Caco-2 (cell line): ENCODE measurements around the gene UQCRC2. TPM values are rescaled to one million over a fixed set of nuclear protein-coding genes. Genes with fewer than 3 reads are reported as not detected.

ENCODE experiments used
- BruUV-seq: library from RNA; stranded (reverse); fragments of 400-500 nt; replicated peaks from 2 replicates; lab custom pipeline; 2021; lab: Mats Ljungman, UMichigan
- CTCF ChIA-PET: fragments of 300-600 bp; sonication (Branson Sonifier 250); formaldehyde crosslinking; loops from one replicate; lab custom pipeline; 2022; ENCODE audit warnings: antibody characterized with exemption; lab: Charles Lee
- POLR2A ChIA-PET: fragments of 300-600 bp; sonication (Branson Sonifier 250); formaldehyde crosslinking; loops from one replicate; lab custom pipeline; 2022; ENCODE audit warnings: antibody characterized with exemption; lab: Charles Lee
- DNase-seq, 2 experiments: peaks; one replicate each; pipeline versions ENCODE4 v3.0.0 to v3.0.0-alpha.2; 2020 to 2022
- H3K27me3 ChIP-seq: replicated peaks from 2 replicates; pipeline ENCODE4 v1.6.0; 2011; ENCODE audit warnings: low read length; ENCODE audit not compliant: control insufficient read depth, insufficient read depth
- H3K36me3 ChIP-seq: 2 replicates; pipeline ENCODE4 v1.5.1; 2011; ENCODE audit warnings: low read length; ENCODE audit not compliant: control insufficient read depth, insufficient read depth
- H3K4me1 ChIP-seq: fragments of 250-450 bp; sonication (Bioruptor Pico); 2 replicates; pipeline ENCODE4 v1.5.1; 2020; ENCODE audit warnings: mild to moderate bottlenecking
- H3K4me3 ChIP-seq: 2 replicates; pipeline ENCODE4 v1.5.1; 2011; ENCODE audit warnings: low read depth, mild to moderate bottlenecking, control low read depth, low read length
- H3K9me3 ChIP-seq: fragments of 250-450 bp; sonication (Bioruptor Pico); 2 replicates; pipeline ENCODE4 v1.5.1; 2020; ENCODE audit warnings: mild to moderate bottlenecking, moderate library complexity
- H3K27ac Mint-ChIP-seq: one replicate; pipeline ENCODE4 v1.8.0; 2022; ENCODE audit warnings: mixed read lengths; ENCODE audit not compliant: unreplicated experiment
- H3K27me3 Mint-ChIP-seq: one replicate; pipeline ENCODE4 v1.8.0; 2022; ENCODE audit warnings: mixed read lengths; ENCODE audit not compliant: insufficient read depth, unreplicated experiment
- H3K36me3 Mint-ChIP-seq: one replicate; pipeline ENCODE4 v1.8.0; 2022; ENCODE audit warnings: mild to moderate bottlenecking, mixed read lengths; ENCODE audit not compliant: insufficient read depth, unreplicated experiment
- H3K4me1 Mint-ChIP-seq: one replicate; pipeline ENCODE4 v1.8.0; 2022; ENCODE audit warnings: low read depth, mixed read lengths; ENCODE audit not compliant: unreplicated experiment
- H3K4me3 Mint-ChIP-seq: one replicate; pipeline ENCODE4 v1.8.0; 2022; ENCODE audit warnings: mild to moderate bottlenecking, moderate library complexity, mixed read lengths; ENCODE audit not compliant: unreplicated experiment
- H3K9me3 Mint-ChIP-seq: one replicate; pipeline ENCODE4 v1.8.0; 2022; ENCODE audit warnings: mixed read lengths; ENCODE audit not compliant: unreplicated experiment
- intact Hi-C: fragments of 100-400 bp; cut with micrococcal nuclease; formaldehyde crosslinking; loops from one replicate; pipeline ENCODE4 v1.10.0; 2022; ENCODE audit not compliant: unreplicated experiment
- total RNA-seq: library from RNA; stranded (reverse); gene quantifications from 2 replicates; pipeline ENCODE4 v1.2.3, GENCODE V29; 2022
- TF ChIP-seq, protein P1 (sequence below), 2 experiments: fragments of 200-600 bp in 1 of 2; IDR thresholded peaks; 1 replicate in 1 of 2; 2 replicates in 1 of 2; pipeline versions ENCODE4 v1.5.1 to v1.8.0; 2011 to 2022; ENCODE audit warnings: antibody characterized with exemption in 1 of 2, control low read depth in 1 of 2, inconsistent platforms in 1 of 2, low read depth in 1 of 2, low read length in 1 of 2, mild to moderate bottlenecking in 1 of 2, moderate library complexity in 1 of 2; ENCODE audit not compliant: insufficient read depth in 1 of 2, severe bottlenecking in 1 of 2, unreplicated experiment in 1 of 2

The UQCRC2 gene
- total RNA-seq, 1 experiment from 2014 or later, result 225 TPM

GRCh38 chr16:21946889-21947635, 6.1 kb upstream of the UQCRC2 start:
- peaks cover 19% of the 10 kb centered on the region for H3K36me3 Mint-ChIP-seq
- H3K4me1 ChIP-seq, result no peaks in the 10 kb centered on the region
- intact Hi-C loops, result no loop called here
- ChIA-PET POLR2A (no interaction called here), CTCF (no interaction called here)
- H3K27me3 Mint-ChIP-seq, result no peaks in the 10 kb centered on the region
- H3K27ac Mint-ChIP-seq, result no peak overlapping the region
- TF ChIP-seq, protein P1, sequence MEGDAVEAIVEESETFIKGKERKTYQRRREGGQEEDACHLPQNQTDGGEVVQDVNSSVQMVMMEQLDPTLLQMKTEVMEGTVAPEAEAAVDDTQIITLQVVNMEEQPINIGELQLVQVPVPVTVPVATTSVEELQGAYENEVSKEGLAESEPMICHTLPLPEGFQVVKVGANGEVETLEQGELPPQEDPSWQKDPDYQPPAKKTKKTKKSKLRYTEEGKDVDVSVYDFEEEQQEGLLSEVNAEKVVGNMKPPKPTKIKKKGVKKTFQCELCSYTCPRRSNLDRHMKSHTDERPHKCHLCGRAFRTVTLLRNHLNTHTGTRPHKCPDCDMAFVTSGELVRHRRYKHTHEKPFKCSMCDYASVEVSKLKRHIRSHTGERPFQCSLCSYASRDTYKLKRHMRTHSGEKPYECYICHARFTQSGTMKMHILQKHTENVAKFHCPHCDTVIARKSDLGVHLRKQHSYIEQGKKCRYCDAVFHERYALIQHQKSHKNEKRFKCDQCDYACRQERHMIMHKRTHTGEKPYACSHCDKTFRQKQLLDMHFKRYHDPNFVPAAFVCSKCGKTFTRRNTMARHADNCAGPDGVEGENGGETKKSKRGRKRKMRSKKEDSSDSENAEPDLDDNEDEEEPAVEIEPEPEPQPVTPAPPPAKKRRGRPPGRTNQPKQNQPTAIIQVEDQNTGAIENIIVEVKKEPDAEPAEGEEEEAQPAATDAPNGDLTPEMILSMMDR (IDR thresholded peaks at IDR 0.05; ENCODE audit: insufficient read depth in 1 of 2, low read depth in 1 of 2, low read length in 1 of 2, severe bottlenecking in 1 of 2, unreplicated experiment in 1 of 2), result no peak
- H3K9me3 ChIP-seq, result no peaks in the 10 kb centered on the region
- no peak overlapping the region for H3K4me3 Mint-ChIP-seq
- no peak overlapping the region for H3K4me3 ChIP-seq
- no peaks in the 10 kb centered on the region for H3K36me3 ChIP-seq
- BruUV-seq, result no TSS peak
- no peaks in the 10 kb centered on the region for H3K27me3 ChIP-seq
- H3K9me3 Mint-ChIP-seq, result no peaks in the 10 kb centered on the region
- no peak for DNase-seq
- peaks cover 6% of the 10 kb centered on the region for H3K4me1 Mint-ChIP-seq

DNA sequence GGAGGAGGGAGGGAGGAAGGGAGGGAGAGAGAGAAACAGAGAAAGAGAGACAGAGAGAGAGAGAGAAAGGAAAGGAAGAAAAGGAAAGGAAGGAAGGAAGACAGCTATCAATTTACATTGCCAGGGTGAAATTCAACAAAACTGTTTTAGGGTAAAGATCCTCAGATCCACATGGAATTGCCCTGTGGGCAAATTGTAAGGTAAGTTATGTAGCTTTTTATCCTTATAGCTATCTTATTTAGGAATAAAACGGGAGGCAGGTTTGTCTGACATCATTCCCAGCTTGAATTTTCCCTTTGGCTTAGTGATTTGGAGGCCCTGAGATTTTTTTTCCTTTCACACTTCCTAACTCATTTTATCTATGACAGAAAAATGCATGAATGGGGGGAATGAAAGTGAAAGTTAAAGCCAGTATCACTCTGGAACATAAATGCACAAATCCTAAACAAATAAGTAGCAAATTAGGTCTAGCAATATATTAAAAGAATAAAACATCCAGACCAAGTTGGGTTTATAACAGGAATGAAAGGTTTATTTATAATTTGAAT, 3.4 kb upstream of the UQCRC2 start:
- Mint-ChIP-seq H3K4me1 (peaks cover 6% of the 10 kb centered on the region), H3K27me3 (no peaks in the 10 kb centered on the region), H3K27ac (no peak overlapping the region), H3K36me3 (peaks cover 41% of the 10 kb centered on the region), H3K4me3 (no peak overlapping the region), H3K9me3 (no peaks in the 10 kb centered on the region)
- H3K9me3 ChIP-seq, result no peaks in the 10 kb centered on the region
- no peak for DNase-seq
- BruUV-seq, result no TSS peak
- H3K27me3 ChIP-seq, result no peaks in the 10 kb centered on the region
- ChIA-PET CTCF (no interaction called here), POLR2A (interaction anchor here (0.8 kb wide), 1 partner anchor 58 kb away, joined by 15 read pairs; the partner anchor contains the start of gene MOSMO)
- H3K4me1 ChIP-seq, result 0 out of 2 replicates have a peak, but pooled peaks cover 3% of the 10 kb centered on the region
- intact Hi-C loops, result no loop called here
- H3K36me3 ChIP-seq, result no peaks in the 10 kb centered on the region
- TF ChIP-seq, protein P1 (IDR thresholded peaks at IDR 0.05; ENCODE audit: insufficient read depth in 1 of 2, low read depth in 1 of 2, low read length in 1 of 2, severe bottlenecking in 1 of 2, unreplicated experiment in 1 of 2), result no peak
- no peak overlapping the region for H3K4me3 ChIP-seq

DNA sequence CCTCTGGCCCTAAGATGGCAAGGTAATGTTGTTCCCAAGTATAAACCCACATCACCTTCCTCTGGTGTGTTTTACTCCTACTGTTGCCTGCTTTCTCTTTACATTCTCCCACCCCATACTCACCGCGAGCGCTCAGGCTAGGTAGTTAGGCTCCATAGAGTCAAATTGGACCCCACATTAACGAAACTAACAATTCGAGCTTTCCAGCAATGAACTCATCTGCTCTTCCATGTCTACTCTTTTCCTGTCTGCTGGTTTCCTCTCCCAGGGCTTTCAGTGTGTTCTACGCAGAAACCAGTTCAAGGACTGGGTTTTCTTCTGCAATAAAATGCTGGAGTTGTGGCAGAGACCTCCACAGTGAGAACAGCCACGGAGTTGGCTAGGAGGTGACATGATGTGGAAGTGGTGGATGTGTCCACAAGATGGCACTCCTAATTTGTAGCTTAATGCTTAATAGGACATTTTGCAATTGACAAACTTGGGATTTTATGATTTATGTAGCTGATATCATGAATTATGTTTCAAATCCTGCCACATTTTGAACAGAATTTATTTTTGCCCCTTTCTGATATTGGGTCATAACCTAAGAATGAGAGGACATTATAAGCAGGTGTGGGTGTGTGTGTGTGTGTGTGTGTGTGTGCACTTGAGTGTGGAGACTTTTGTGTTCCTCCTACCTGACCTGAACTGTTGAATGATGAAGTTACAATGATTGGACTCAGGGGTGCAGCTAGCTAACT, 2.2 kb upstream of the UQCRC2 start:
- POLR2A ChIA-PET, result no interaction called here
- TF ChIP-seq, protein P1 (IDR thresholded peaks at IDR 0.05; ENCODE audit: insufficient read depth in 1 of 2, low read depth in 1 of 2, low read length in 1 of 2, severe bottlenecking in 1 of 2, unreplicated experiment in 1 of 2), result peak in 1 of 2 experiments; percentile 39
- peak in 1 of 2 experiments; percentile 16 for DNase-seq
- Histone ChIP-seq H3K27me3 (no peaks in the 10 kb centered on the region), H3K9me3 (no peaks in the 10 kb centered on the region), H3K4me3 (no peak overlapping the region), H3K4me1 (0 out of 2 replicates have a peak, but pooled peaks cover 3% of the 10 kb centered on the region), H3K36me3 (no peaks in the 10 kb centered on the region)
- CTCF ChIA-PET, result interaction anchor here (0.7 to 1.1 kb wide), 5 partner anchors 10 to 238 kb away, joined by 3 to 8 read pairs (median 4); no protein-coding TSS in a partner anchor
- intact Hi-C loops, result no loop called here
- no peaks in the 10 kb centered on the region for H3K9me3 Mint-ChIP-seq
- no TSS peak for BruUV-seq
- H3K4me3 Mint-ChIP-seq, result peak overlapping the region; percentile 99
- no peak overlapping the region for H3K27ac Mint-ChIP-seq
- H3K4me1 Mint-ChIP-seq, result peaks cover 6% of the 10 kb centered on the region
- no peaks in the 10 kb centered on the region for H3K27me3 Mint-ChIP-seq
- H3K36me3 Mint-ChIP-seq, result peaks cover 41% of the 10 kb centered on the region
